Activated CD4-positive, alpha-beta T cell treated with anti-CD3 and anti-CD28 coated beads, Interleukin-2, Interleukin-4, amounts not matched to agents 100 ng/mL and 50 ng/mL, durations not matched to agents 16 hours and 8 hours (primary cell): Measurements from ENCODE around the gene HNMT.
"Not testable (repeated sequence)": the region's sequence is repeated elsewhere in the genome, so short reads cannot be mapped to it uniquely, and the experiment has no call there.

ENCODE experiments used
- DNase-seq: peaks from one replicate; pipeline ENCODE4 v3.0.0-alpha.2; 2020; ENCODE audit warnings: low spot score

Gene HNMT

DNA sequence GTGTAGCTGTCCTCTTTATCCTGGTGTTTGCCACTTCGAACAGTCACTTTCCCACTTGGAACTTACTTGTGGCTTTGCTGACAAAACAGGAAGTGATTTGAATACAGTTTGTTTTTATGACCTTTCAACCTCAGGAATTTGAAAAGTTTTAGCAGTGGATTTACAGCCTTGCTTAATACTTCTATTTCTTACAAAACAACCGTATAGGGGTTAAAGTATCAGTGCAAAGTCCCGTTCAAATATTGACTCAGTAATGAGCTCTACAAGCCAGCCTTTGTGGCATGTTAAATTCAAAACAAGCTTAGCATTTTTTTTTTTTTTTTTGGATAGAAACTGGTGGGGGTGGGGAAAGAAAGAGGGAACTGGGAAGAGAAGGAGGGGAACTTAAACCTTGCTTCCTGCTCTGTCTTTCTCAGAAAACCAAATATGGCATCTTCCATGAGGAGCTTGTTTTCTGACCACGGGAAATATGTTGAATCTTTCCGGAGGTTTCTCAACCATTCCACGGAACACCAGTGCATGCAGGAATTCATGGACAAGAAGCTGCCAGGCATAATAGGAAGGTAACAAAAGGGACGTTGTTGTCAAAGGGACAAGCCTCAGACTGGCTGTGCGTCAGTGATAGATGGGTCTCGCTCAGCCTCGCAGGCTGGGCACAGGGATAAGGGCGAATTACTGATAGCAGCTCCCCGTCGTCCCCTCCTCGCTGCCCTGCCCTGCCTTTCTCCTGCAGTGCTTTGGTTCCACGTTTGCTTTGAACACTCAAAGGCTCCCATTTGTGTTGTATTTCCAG, at the start of gene HNMT:
Gene HNMT (plus strand): TSS at position 408 of the 793 bp plus-strand sequence. CDS start 19 bp downstream, at position 427.
- no peak for DNase-seq

DNA sequence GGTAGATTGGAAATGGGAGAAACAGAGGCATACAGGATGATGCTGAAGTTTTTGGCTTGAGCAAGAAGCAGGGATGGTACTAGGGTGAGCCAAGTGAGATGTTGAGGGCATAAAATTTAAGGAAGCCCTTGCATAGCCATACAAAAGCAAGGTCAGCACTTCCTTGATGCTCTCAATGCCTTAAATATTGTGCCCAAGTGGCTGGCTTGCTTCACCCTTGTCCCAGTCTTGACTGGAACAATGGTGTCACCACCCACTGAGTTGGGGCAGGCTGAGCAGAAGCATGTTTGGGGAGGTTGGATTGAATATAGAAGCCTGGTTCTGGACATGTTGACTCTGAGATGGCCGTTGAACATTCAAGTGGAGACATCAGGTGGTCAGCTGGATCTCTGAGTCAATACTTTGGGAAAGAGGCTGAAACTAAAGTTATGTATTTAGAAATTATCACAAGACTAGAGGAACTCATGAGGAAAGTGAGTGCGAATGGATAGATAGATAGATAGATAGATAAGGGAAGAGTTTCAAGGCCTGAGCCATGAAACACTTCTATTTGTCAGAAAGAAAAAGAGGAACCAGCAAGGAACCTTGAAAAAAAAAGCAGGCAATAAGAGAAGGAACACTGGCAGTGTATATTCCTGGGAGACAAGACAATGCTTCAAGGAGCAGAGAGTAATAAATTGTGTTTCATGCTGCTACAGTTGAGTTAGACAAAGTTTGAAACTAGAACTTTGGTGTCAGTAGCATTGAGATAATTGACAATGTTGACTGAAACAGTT, 43.0 kb upstream of the HNMT start:
- no peak for DNase-seq

DNA sequence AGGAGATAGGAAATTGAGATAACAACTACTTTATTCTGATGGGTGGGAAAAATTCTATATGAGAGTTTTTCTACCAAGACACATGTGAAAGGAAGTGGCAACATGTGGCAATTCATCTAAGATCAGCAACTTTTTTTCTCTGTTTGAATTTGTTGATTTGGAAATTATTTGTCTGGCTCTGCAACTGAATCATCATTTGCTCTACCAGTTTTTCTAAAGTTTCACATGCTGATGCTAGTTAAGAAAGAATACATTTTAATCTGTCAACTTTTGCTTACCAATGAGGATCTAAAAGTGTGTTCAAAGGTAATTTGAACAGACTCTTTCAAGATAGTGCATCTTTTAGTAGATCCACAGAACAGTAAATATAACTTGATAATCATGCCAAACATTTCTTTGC, 42.1 kb upstream of the HNMT start:
- DNase-seq: not testable (repeated sequence)

DNA sequence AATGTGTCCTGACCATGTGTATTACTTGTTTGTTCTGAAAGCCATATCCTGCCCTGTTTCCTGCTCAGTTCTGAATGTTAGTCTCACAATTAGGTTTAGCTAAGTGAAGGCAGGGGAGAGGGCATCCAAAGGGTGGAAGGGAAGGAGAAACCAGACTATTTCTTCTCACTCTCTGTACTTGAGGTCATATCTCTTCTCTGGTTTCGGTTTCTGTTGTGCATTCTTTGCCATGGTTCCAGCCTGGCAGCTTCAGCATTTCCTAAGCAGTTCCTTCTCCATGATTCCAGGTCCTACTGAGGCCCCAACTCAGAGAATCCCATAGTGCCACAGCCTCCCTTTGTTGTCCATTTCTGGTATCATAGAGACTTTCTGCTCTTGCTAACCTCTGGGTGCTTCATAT, 40.3 kb upstream of the HNMT start:
- DNase-seq: no peak

DNA sequence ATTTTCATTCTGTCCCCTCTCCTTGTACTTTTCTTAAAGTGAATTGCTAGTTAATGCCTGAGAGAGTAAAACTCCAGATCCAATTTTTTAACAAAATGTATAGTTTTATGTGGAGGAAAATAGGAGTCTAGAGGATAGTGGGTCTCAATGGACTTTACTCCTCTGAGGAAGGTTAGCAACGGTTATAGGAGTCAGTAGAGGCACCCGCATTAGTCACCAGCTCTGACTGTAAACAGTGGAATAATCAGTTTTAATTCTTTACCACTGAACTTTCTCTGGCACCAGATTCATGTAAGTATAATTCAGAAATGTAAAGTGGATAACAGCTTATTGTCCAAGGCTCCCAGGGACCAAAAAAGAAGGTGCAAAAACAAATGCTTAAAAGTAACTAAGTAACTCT, 38.7 kb upstream of the HNMT start:
- no peak for DNase-seq

DNA sequence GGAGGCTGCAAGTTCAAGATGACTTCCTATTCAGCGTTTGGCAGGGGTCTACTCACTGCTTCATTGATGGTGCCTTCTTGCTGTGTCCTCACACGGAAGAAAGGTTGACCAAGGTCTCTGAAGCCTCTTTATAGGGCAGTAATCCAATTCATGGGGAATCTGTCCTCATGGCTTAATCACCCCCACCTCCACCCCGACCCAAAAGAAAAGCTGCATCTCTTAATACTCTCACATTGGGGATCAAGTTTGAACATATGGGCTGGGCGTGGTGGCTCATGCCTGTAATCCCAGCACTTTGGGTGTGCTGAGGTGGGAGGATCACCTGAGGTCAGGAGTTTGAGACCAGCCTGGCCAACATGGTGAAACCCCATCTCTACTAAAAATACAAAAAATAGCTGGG, 36.4 kb upstream of the HNMT start:
- DNase-seq: no peak

DNA sequence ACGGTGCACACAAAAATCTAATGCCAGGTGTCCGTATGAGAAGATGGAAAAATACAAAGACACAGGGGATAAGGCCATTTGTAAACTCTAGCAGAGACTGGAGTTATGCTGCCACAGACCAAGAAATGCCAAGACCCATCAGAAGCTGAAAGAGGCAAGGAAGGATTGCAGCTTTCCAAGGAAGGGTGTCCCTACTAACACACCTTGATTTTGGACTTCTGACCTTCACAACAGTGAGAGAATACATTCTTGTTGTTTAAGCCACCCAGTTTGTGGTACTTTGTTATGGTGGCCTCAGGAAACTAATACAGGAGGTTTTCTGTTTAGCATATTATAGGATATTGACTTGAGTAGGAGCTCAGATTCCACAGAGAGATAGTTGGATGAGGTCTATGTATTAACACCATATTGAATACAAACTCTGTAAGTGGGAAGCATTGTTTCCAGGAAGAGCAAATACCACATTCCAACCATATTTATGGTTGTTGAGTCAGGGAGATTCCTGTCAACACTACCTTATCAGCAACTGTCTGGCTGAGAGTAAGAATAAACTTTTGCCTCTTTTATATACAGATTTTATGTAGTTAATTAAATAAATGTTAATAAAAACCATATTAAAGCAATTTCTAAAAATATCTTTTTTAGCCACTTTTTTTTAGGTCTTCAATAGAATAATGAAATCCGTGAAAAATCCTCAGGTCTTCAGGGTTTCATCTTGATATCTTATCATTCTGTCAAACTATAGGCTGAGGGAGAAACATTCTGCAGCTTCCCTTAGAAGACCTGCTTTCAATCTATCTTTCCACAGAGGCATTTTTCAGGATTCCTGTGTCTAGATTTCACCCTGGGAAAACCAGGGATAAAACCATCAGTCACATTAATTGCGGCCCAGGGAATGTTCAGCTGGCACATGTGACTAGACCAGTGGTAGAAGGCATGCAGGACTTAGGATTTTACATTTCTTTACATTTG, 35.4 kb upstream of the HNMT start:
- no peak for DNase-seq

DNA sequence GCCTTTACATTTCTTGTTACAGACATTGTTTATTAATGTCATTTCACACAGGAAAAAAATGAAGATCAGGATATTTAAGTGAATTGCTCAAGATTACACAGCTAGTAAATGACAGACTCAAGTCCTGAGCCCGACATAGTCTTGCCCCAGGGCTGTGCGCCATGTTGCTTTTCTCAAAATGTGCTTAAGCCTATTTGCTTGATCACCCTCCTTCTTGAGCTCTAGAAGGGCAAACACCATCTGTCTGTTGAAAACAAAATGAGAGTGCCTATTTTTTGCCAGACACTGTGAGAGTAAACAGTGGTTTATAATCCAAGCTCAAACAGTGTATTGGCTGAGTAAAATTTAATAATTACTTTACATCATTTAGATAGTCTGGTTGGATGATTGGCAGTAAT, 34.8 kb upstream of the HNMT start:
- DNase-seq: no peak

DNA sequence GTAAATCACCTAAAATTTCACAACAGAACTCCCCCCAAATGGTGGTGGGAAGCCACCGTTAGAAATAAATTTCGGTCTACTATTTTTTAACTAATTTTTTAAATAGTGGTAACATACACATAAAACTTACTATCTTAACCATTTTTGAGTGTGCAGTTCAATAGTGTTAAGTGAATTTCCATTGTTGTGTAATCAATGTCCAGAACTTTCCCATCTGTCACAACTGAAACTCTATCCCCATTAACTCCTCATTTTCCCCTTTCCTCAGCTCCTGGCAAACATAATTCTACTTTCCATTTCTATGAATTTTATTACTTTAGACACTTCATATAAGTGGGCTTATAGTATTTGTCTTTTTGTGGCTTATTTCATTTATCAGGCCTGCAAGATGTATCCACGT, 34.1 kb upstream of the HNMT start:
- no peak for DNase-seq

DNA sequence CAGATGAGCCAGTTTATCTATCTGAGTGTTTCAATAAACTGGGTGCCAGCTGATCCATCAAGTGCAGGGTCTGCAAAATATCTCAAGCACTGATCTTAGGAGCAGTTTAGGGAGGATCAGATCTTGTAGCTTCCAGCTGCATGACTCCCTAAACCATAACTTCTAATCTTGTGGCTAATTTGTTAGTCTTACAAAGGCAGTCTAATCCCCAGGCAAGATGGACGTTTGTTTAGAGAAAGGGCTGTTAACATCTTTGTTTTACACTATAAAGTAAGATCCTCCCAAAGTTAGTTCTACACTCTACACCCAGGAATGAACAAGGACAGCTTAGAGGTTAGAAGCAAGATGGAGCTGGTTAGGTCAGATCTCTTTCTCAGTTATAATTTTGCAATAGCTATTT, 28.7 kb upstream of the HNMT start:
- no peak for DNase-seq

DNA sequence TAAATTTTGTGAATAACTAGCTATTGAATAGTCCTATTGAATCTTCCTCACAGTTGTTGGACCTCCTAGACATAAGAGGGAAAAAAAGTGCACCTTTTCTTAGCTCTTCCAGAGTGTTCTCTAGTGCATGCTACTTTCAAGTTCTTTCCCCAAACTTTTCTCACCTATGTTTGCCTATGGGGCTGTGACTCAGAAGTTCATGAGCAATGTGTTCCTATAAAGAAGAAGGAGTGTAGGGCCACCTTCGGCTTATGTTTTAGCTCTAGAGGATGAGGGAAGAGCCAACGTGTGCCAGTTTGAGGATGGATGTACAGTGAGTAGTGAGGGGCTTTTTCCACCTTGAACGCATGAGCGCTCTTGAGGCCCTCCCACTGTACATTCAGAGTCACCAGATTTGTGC, 27.0 kb upstream of the HNMT start:
- no peak for DNase-seq

DNA sequence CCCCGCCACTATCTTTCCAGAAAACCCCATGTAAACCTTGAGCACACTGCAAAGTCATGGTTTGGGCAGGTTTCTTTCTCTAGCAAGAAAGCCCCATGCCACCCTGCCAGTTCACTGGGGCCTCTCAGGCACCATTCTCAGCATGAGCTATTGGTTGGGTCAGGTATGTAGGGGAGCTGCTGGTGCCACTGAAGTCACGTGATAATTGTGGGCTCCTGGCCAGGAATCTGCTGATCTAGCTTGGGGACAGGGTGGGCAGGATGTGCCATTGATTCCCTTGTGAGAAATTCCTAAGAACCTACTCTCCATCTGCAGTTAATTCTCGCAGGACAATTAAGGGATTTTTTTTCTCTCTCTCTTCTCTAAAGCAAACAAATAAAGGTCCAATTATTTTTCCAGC, 26.5 kb upstream of the HNMT start:
- no peak for DNase-seq

DNA sequence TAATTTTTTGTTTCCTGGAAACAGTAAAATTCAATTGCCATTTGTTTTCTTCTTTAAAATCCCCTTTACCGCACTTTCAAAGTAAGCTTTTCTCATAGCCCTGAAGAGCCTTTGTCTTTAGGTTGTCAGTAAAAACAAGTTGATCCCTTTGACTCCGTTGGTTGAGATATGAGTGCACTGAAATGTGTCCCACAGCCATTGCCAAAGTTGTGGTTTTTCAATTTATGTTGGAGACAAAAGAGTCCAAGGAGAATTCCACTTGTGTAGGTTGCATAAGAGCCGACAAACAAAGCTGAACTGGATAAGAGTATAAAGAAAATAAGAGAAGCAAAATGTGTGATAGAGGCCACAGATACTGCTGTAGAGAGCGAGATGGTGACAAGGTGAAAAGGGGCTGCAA, 26.1 kb upstream of the HNMT start:
- no peak for DNase-seq

DNA sequence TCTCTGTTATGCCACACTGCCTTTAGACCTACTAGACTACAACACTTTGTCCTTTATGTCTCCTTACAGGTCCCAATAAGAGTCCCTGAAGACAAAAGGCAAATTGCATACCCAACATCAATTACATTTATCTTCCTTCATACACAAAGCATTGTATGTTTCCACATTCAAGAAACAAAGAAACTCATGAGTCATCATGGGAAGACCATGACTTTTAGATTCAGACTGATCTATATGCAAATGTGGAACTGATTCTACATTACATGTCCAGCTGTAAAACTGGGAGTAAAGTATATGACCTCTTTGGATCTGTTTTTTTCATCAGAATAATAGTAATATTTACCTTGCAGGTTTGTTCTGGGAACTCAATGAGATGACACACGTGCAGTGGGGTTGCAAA, 25.2 kb upstream of the HNMT start:
- DNase-seq: no peak

DNA sequence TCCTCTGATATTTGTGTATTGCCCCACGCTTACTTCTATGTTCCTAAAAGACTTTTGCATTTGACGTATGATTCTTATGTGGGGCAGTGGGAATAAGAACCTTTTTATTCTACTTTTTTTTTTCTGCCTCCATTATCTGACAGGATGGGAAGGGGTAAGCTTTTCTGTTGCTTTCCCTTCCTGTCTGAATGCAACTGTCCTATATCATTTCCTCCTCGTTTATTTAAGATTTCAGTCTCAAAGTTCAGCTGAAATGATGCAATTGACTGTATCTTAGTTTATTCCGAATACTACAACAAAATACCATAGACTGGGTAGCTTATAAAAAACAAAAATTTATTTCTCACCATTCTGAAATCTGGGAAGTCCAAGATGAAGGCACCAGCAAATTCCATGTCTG, 24.1 kb upstream of the HNMT start:
- DNase-seq: no peak

DNA sequence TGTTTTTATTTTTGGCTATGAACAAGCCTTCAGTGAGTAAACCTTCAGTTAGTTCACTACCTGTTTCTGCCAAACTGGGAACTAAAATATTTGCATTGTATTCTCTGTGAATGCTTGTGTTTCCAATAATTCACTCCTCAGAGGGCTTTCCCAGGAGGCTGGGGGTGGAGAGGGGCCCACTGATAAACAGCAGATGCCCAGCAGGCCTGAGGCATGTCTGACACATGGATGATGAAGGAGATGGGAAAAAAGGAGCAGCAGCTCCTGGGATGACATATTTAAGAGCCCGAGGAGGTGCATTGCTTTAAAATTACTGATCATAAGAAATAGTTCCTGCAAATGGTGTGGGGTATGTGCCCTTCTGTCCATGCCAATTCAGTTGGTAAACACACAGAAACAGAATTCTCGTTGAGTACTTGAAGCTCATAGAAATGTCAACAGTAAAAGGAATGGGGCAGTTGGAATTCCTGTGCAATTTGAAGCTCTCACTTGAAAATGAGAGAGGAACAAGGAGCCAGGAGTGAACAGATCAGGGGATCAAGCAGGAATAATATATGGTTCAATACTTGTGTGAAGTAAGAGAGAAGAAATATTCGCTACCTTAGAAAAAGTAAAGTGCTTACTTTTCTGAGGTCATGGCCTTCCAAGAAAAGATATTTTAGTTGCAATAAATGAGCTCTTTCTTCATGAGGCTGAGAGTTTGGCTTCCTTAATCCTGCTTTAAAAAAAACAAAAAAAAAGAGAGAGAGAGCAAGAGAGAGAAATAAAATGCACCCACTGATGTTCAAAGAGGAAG, 22.0 kb upstream of the HNMT start:
- DNase-seq: no peak

DNA sequence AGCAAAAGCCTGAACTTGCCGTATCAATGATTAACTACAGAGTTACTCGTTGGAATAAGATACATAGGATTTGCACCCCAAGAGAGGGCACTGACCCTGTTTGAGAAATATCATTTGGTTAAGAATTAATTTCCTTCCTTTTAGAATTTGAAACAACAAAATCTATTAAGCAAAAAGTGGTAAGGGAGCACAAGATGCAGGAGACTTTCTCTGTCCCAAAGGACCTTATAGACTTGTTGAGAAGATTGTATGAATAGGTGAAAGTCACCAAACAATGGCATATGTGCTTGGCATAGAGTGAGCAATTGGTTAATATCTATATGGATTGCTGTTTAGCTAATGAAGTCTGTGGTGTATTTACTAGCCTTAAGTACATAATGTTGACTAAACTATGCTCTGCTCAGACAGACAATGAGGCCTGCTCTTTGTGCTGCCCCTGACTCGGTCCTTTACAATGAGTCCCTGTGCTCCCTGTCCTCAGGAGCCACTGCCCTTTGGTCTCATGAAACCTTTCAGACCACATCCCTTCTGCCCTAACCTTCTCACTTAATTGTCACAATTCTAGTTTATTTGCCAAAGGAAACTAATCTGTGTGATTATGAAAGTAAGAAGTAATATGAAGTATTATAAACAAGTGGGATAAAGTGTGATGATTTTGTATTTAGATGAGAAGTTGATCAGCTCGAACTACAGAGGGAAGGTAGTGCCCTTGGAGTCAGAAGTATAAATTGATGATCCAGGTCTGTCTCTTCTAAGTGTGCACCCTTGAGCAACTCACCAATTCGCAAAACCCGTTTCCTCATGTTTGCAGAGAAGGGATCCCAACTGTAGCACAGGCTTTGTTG, 21.2 kb upstream of the HNMT start:
- DNase-seq: no peak

DNA sequence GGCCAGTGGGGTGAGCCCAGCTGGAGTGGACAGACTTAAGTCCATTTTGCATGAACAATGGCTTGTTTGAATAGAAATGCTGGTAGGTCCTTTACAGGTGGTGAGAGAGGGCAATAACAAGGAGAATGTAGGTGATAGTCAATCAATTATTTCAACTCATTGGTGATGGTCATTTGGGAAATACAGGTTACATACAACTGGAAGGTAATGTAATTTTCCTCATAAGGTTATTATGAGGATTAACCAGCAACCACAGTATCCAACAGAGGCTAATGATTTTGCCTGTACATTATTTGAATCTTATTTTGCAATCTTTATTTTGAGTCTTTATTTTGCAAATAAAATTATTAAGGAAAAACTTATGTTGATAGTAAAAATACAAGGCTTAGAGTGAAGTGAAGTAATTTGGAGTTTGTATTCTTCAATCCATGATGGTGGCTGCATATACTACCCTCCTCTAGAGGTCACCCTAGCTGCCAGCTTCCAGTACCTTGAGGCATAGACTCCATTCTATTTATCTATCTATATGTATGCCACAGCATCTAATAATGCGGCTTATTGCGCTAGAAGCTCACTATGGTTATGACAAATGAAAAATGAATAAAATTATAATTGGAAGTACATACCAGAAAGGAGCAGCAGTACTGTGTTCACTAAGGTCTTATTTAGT, 20.5 kb upstream of the HNMT start:
- DNase-seq: no peak

DNA sequence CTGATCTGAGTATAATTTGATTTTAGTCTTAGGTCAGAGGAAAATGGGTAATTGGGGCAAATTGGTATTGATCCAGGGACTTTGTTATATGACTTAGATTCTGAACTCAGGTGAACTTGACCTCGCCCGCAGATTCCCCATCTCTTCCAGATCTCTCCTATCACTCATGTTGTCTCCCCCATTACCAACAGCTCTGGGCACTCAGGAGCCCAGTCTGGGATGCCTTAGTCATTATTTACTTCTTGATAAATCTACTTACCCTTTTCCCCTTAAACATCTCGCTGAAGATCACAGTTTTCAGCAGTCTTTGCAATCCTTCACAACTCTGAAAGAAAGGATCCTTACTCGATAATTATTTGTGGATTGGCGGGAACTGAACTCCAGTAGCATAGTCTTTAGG, 19.6 kb upstream of the HNMT start:
- no peak for DNase-seq

DNA sequence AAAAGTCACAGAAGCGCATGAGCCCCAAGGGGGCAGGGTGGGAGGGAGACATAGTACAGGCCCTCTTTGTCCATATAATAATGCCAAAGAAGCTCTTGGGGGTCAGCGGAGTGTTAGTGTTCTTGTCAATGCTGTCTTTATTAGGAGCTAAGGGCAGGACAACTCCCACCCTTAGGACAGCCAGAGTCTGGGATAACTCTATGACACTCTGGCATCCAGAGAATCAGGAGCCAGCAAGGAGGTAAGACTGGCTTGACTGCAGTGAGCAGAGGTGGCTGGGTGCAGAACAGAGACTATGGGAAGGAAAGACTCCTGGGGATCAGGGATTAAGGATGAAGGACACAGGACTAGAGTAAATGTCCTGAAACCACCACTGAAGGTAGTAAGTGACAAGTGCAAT, 19.0 kb upstream of the HNMT start:
- no peak for DNase-seq
